HG02759 (cell line): Measurements from ENCODE around the gene KRT3.

Source experiments
- ATAC-seq: cut with Tn5 transposase; IDR thresholded peaks from one replicate; pipeline ENCODE4 v1.9.1; 2021; ENCODE audit warnings: mild to moderate bottlenecking, moderate library complexity; ENCODE audit not compliant: unreplicated experiment

The KRT3 gene

DNA sequence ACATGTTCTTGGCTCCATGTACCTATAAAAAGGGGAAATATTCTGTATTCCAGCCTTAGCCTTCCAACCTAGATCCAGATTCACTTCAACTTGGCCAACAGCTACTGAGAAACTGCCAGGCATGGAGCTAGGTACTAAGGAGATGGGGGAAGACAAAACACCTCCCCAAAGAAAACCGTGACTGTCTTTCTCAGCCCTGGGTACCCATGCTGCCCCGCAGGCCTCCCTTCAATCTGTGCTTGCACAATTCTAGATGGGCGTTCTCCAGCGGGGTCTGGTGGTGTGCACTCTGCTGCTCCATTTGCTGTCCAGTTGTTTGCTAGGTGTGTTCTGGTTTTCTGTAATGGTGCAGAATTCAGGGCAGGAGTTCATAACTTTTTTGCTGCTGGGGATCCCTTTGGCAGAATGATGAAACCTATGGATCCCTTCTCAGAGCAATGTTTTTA, 18.8 kb upstream of the KRT3 start:
- ATAC-seq: no peak

DNA sequence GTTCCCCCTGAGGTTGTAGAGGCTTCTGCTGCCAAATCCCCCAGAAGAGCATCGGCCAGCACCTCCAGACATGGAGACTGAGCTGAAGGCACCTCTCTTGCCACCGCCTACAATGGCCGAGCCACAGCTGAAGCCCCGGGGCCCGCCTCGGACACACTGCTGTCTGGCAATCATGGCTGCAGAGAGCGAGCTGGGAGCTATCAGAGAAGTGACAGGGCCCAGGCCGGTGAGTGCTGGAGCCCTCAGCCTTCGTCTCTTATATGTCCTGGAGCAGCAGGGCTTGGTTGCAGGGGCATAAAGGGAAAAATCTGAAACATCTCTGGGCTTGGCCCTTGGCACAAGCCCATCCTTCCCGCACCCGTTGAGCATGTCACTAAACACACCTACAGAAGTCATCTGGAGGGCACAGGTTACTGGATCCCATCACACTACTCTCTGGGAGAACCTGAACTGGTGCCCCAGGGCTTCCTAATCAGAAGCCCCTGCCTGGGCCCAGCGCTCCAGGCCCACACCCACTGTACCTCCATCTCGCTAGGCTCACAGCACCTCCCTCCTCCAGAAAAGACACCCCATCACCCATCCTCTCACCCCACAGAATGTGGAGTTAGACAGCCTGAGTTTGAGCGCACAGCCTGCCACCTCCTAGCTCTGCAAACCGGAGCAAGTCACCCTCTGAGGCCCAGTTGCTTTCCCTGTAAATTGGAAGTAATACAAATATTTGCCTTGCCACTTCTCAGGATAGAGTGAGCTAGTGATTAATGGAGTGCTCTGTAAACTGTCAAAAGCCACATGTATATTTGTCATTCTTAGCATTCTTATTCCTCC, 18.2 kb upstream of the KRT3 start, which contains the start of gene KRT4:
Gene KRT4 (minus strand): TSS at position 232 of the 825 bp plus-strand sequence. CDS start 58 bp downstream, at position 174.
- no peak for ATAC-seq

DNA sequence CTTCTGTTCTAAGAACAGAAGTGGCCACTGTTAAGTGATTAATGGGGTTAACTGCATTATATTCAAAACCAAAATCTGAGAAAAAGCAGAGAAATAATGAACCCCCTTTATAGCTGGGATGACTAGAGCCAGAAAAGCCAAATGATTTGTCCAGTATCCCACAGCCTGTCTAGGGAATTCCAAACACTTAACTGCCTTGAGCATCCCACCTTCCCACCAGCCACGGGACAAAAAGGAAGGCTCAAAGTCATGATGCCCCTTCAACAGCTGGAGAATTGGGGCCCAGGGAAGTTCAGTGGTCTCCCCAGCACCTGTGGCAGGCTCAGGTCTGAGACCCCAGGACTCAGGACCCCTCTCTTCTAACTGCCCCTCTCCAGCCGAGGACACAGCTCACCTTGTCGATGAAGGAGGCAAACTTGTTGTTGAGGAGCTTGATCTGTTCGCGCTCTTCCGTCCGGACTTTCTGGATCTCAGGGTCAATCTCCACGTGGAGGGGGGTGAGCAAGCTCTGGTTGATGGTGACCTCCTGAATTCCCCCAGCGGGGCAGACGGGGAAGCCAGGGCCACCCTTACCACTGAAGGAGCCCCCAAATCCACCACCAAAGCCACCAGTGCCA, 17.4 kb upstream of the KRT3 start:
- ATAC-seq: no peak

DNA sequence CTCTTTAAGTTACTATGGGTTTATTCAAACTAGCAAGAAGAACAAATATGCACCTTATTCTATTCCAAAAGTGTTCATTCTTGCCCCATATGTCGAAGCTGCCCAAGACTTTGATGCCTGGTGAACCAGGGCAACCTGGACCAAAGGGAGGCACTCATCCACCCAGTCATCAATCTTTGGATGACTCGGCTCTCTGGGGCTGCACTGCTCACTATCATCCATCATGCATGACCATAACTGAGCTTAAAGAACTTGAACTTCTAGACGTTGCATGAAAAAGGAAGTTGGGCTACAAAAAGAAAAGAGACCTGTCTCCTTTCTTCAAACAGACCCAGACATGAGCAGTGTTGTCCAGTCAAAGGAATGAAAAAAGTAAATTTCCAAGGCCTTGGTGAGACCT, 16.8 kb upstream of the KRT3 start:
- no peak for ATAC-seq

DNA sequence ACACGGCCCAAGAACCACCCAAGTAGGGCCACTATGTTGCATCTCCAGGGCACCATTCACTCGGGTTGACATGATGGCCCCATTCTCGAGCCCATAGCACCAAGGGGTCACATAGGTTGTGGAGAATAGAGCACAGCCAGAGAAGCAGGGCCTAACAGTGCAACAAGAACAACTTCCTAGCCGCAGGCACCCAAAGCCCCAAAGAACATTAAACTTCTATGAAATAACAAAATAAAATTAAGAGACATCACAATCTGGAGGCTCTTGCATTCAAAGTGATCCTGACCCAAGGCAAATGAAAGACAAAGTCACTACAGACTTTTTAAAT, 16.1 kb upstream of the KRT3 start:
- no peak for ATAC-seq

DNA sequence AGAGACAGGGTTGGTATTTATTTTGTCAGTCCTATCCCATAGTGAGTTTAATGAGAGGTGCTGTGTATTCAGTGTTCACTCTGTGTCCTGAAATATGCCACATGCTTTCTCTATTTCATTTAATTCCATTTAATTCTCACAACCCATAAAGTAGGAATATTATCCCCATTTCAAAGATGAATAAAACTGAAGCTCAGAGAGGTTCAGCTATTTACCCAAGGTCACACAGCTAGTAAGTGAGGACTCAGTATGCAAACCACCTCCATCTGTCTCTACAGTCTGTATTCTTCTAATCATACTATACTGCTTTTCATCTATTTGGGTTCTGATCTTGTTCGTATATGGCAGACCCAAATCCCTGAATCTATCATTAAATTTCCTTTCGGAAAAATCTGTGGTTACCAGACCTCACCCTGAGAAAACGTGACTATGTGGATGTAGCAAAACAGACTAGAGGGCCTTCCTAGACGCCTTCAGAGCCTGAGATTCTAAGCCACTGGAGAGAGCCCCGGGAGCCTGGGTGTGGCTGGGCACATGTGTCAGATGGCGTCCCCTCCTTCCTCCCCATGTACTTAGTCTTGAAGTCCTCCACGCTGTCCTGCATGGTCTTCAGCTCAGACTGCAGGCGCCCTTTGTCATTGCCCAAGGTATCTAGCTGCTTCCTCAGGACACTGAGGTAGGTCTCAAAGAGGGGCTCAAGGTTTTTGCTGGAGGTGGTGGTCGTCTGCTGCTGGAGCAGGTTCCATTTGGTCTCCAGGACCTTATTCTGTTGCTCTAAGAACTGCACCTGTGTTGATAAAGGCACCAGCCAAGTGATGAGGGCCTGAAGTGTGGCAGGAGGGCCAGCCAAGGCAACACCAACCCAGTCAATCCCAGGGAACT, 15.5 kb upstream of the KRT3 start:
- ATAC-seq: no peak

DNA sequence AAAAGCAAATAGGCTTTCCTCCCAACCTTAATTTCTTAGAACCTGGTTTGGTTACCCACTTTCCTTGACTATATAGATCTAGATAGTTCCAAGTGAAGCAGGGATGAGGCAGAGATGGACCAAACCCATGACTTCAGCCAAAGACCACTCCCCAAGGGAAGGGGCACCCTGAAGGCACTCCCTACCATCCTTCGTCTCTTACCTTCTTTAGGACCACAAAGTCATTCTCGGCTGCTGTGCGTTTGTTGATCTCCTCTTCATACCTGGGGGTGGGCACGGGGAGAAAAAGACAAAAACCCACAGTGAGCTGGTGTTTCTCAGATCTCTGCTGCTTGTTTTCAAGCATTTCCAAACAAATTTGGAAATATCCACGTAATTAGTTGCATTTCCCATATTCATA, 14.6 kb upstream of the KRT3 start:
- no peak for ATAC-seq

DNA sequence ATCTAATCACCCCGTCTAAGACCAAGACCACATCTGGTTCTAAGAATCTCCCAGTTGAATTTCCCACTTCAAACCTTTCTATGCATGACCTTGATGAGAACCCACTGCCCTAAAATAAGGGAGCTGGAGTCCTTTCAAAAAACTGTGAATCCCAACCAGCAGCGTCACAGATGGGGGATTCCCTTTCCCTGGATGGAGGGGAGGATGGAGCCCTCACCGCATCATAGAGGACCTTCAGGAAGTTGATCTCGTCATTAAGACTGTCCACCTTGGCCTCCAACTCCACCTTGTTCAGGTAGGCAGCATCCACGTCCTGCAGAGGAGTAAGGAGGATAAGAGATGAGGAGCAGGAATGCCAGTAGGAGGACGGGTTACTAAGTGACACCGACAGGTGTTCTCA, 13.2 kb upstream of the KRT3 start:
- no peak for ATAC-seq

DNA sequence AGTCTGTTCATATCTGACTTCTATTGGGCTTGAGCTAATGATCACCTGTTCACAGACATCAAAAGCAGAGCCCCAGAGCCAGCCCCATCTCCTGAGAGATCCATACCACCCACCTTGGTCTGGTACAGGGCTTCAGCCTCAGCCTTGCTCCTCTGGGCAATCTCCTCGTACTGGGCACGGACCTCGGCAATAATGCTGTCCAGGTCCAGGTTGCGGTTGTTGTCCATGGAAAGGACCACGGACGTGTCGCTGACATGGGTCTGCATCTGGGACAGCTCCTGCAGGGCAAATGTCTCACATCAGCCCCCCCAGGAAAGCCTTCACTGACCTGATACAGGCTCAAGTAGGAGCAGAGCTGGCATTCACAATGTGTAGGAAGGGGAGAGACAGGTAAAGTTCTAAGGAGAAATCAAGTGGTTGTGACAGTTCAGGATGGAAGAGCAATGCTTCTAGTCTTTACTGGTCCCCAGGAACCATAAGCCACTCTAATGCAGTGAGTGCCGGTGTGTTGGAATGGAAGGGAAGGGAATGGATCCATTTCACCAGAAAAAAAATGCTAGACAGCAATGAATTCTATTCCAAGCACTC, 12.8 kb upstream of the KRT3 start:
- ATAC-seq: no peak

DNA sequence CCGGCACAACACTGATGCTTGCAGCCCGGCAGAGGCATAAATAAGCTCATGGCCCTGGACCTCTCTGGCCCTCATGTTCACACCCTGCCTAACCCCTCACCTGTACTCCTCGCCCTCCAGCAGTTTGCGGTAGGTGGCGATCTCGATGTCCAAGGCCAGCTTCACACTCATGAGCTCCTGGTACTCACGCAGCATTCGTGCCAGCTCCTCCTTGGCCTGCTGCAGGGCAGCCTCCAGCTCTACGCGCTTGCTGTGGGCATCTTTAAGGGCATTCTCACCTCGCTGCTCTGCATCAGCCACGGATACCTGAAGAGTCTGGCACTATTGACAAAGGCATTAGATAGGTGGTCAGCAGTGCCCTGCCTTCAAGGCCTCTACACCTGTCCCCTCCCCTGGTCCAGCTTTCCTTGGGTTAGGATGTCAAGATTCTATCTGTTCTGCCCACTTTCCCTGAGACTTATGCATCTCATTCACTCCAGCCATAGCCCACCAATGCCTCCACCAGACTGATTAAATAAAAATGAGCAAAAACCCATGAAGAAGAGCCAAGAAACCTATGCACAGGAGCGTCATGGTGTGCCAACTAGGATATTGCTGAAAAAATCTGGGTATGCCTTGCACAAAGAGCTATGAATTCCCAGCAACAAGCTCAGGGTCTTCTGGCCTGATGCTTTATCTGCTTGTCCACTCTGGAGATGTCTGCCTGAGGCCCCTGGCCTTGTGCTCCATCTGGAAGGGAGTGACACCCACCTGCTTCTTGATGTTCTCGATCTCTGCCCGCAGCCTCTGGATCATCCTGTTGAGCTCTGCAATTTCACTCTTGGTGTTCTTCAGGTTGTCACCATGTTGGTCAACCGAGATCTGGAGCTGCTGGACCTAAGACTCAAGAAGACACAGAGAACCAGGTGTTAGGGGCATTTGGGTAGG, 11.9 kb upstream of the KRT3 start:
- ATAC-seq: no peak

DNA sequence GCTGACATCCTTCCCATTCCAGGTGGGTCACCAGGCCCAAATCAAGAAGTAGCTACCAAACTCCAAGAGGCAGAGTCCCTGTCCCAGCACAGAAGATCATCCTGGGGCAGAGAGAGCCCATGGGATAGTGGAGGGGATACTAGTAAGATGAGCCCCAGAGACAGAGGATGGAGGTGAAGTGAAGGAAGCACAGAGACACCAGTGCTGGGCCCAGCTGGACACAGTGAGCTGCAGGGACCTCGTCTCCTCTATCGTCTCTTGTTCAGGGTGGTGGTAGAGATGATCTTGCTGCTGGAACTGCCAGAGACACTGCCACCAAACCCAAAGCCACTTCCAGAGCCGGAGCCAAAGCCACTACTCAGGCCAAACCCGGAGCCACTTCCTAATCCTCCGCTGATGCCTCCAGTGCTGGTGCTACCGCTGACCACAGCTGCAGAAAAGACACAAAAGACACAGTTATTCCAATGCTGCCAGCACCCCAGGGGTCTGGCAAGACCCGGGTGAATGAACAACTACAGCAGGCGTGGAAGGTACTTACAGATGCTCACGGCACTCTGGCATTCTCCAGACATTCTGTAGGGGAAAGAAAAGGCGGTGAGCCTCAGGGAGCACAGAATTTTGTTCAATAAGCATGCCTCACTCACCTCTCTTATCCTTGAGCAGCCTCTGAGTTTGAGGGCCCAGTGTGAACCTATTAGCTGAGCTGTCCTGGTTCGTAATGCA, 11.1 kb upstream of the KRT3 start:
- ATAC-seq: no peak

DNA sequence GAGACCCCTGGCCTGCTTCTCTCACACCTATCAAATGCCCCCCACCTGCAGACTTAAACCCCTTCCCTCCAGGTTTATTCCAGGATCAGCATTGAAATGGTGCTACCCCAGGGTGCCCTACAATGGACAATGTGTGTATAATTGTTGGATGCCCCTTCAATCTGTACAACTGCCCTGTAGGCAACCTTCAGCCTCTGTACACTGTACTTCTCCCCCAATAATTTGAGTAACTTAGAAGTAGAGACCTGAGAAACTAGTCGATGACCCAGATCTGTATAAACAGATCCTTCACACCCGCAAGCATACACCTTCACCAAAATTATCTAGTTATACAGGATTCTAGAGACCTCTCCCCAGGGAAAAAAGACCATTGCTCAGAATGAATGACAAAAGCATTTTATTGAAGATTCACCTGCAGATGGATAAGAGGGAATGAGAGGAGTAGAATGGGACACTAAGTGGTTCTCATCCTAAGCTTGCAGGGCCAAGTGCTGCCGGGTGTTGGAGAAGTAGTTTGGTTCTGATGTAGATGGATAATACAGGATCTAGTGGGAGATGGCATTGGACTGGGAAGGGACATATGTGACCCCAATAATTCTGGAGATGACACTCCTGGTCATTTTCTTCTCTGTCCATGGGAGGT, 10.4 kb upstream of the KRT3 start:
- ATAC-seq: no peak

DNA sequence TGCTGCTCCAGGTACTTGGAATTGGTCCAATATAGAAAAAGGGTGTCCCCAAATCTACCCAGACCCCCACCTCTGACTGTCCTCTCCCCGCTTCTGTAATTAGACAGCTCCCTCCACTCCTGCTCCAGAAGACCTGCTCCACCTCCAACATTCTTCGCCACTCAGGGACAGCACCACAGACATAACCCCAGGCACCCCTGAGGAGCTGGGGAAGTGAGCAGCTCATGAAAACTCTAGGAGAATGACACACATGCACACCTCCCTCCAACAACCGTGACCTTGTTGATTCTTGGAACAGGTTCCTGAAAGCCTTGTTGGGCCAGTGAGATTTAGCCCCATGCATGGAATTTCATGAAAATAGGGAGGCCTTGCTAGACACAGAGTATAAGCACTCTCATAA, 9.8 kb upstream of the KRT3 start:
- no peak for ATAC-seq

DNA sequence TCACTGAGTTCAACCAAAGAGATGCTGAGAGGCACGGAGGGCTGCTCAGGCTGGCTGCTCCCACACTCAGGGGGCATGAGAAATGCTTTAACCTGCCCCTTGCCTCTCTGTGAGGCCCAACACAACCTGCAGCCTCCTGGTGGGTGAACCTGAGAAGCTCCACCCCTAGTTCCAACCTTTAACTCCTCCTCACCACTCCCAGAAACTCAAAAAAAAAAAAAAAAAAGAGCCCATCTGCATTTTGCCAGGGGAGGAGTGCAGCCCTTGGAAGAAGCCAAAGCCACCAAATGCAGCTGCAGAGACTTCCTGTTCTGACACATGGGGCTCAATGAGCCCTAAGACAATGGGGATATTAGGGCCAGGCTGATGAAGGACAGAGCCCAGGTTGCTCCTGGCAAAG, 9.1 kb upstream of the KRT3 start:
- ATAC-seq: no peak

DNA sequence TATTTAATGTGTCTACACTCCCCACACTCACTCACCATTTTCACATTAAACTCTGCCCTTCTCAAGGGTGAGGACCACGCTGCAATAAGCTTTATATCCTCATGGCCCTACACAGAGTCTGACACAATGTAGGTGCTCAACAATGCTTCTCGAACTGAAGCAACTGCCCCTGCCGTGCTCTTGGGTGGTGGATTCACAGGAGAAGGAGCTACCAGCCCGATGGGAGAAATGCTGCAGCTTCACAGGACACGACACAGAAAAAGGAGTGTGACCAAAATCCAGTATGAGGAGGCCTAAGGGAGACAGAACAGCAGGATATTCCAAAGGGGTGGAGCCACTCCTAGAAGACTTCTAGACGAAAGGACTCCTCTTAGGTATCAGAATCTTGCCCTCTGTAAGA, 6.5 kb upstream of the KRT3 start:
- ATAC-seq: no peak

DNA sequence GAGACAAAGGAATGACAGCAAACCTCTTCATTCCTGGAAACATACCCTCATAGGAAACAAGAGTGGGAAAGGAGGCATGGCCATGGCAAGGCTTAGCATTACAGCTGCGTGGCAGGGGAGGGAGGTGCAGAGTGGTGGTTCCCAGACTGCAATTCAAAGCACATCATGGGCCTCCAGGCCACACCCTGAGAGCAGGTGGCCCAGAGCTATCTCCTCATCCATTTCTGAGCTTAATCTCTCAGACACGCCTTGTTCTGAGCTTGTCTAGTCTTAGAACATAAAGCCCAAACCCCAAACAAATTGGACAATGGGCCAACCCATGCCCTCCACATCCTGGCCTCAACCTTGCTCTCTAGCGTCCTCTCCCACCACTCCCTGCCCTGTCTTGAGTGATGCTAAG, 5.9 kb upstream of the KRT3 start:
- ATAC-seq: no peak

DNA sequence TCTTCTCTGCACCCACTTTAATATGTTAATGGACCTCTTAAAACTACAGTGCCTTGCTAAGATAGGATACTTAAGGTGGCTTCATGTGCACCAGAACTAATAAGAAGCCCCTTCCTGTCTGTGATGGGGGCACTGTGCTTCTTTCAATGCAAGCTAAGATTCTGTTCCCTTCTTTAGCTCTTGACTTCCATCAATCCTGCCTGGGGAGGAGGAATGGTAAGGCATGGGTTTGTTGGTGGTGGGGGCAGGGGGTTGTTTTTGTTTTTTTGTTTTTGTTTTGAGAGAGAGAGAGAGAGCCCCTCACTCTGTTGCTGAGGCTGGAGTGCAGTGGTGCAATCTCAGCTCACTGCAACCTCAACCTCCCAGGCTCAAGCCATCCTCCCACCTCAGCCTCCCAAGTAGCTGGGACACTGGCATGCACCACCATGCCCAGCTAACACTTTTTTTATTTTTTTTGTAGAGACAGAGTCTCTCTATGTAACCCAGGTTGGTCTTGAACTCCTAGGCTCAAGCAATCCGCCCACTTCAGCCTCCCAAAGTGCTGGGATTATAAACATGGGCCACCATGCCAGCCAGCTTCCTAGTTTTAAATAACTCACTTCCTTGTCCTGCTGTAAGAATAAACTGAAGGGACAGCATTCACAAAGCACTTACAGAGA, 4.5 kb upstream of the KRT3 start:
- no peak for ATAC-seq

DNA sequence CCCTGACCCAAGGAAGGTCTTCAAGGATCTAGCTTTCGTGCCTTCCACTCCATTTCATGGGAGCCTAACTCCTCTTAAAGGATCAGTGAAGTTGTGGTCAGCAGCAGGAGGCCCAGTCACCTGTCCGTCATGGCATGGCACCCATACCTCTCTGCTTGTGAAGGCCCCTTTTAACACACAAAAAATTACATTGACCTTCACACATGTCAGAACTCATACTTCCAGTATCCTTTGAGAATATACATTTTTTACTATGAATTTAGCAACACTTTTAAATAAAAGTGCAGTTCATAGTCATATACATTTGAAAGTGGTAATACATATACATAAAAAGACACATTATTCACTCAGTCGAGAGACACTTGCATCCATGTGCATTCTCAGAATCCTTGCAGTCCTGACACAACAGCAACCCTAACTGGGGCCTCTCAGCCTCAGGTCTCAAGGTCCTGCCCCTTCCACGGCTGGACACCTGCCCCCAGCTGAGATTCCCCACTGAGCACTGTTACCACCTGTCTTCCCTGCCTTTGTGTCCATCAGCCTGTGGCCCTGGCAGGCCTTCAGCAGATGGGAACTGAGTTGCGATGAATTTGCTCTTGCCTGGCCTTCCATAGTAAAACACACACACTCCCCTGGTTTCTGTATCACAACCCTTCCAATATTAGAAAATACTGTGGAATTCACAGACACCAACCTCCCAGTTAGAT, 3.7 kb upstream of the KRT3 start:
- no peak for ATAC-seq
